ENCODE results near the gene IL1R1. TPM values are rescaled to one million over a fixed set of nuclear protein-coding genes. Genes with fewer than 3 reads are reported as not detected.
"Not testable (repeated sequence)": the region's sequence is repeated elsewhere in the genome, so short reads cannot be mapped to it uniquely, and the experiment has no call there.

IL1R1 gene
- total and polyA plus RNA-seq, 9 donors, result 7.3 to 13.3 (median 9.7) TPM

DNA sequence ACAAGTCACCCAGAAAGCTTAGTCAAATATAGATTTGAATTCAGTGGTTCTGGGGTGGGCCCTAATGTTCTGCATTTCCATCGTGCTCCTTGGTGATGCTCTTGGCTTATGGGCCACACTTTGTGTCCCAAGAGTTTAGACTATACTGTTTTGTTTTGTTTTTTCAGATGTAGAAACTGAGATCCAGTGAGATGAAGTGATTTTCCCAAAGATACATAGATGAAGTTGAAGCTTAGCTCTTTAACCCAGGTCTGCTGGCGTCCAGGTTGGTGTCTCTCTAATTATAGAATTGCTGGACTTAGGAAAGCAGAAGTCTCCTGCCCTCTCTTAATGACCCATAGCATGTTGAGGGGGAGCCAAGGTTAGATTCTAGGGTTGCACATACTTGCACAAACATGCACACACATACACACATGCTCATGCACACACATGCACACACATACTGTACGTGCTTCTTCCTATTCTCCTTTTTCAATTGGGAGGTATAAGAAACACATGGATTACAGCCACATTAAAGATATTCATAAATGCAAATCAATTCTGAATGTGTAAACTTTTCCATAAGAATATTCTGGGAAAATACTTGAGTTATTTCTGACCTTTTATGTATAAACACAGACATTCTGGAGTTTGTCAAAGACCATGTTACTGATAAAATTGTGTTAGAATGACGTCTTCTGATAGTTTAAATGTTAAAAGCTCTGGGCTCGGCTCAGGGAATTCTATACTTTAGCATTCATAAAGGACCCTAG, 41.3 kb upstream of the IL1R1 start:
- H3K9me3 ChIP-seq (replicated peaks; ENCODE audit: control insufficient read depth, low read depth, low read length), result no peaks in the 10 kb centered on the region
- no peaks in the 10 kb centered on the region for H3K36me3 ChIP-seq (ENCODE audit: control insufficient read depth, insufficient read depth, low read length)
- peak; percentile 39 for DNase-seq
- no peak overlapping the region for H3K27ac ChIP-seq (ENCODE audit: low read length)
- no peaks in the 10 kb centered on the region for H3K27me3 ChIP-seq (ENCODE audit: control insufficient read depth, insufficient read depth, low read length)
- WGBS (ENCODE audit: insufficient coverage), result no CpG with 5 or more reads among the region's 5 CpGs
- no peak overlapping the region for H3K4me3 ChIP-seq (ENCODE audit: low read length)
- peaks cover 8% of the 10 kb centered on the region for H3K4me1 ChIP-seq (ENCODE audit: control insufficient read depth, insufficient read depth, low read length)

DNA sequence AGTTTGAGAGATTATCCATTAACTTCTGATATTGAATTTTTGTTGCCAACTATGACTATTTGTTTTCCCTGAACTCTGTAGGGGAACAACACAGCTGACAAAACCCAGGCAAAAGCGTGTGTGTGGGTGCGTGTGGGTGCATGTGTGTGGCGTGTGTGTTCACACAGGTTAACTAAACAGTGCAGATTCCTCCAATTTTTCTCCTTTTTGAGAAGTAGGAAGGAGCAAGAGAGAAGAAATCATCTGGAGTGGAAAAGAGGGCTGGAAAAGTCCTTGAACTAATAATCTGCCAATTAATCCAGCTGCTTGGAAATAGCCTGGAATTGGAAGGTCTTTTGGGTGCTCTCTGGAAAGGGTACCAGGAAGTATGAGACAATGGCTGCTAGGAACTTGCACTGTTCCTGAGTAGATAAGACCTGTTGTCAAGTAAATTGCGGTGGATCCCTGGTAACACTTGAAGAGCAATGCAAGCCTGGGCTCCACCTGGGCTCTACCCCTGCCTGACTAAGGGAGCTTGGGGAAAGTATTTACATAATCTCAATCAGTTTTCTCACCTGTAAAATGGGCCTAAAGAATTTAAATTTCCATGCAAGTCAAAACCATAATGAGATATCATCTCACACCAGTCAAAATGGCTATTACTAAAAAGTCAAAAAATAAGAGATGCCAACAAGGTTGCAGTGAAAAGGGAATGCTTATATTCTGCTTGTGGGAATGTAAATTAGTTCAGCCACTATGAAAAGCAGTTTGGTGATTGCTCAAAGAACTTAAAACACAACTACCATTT, 40.5 kb upstream of the IL1R1 start:
- peak overlapping the region; percentile 22 for H3K27ac ChIP-seq (ENCODE audit: low read length)
- no peaks in the 10 kb centered on the region for H3K36me3 ChIP-seq (ENCODE audit: control insufficient read depth, insufficient read depth, low read length)
- no peaks in the 10 kb centered on the region for H3K27me3 ChIP-seq (ENCODE audit: control insufficient read depth, insufficient read depth, low read length)
- no peak overlapping the region for H3K4me3 ChIP-seq (ENCODE audit: low read length)
- H3K9me3 ChIP-seq (replicated peaks; ENCODE audit: control insufficient read depth, low read depth, low read length), result no peaks in the 10 kb centered on the region
- H3K4me1 ChIP-seq (ENCODE audit: control insufficient read depth, insufficient read depth, low read length), result peaks cover 8% of the 10 kb centered on the region
- DNase-seq, result peak; percentile 70
- WGBS (ENCODE audit: insufficient coverage), result 67% methylated on average over 3 of the region's 4 CpGs

DNA sequence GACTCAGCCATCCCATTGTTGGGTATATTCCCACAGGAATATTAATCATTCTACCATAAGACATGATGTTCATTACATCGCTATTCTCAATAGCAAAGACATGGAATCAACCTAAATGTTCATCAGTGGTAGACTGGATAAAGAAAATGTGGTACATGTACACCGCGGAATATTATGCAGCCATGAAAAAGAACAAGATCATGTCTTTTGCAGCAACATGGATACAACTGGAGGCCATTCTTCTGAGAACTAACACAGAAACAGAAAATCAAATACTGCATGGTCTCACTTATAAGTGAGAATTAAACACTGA, 40.0 kb upstream of the IL1R1 start:
- not testable (repeated sequence) for H3K9me3 ChIP-seq (replicated peaks; ENCODE audit: control insufficient read depth, low read depth, low read length); DNase-seq; H3K27ac ChIP-seq (ENCODE audit: low read length); H3K4me1 ChIP-seq (ENCODE audit: control insufficient read depth, insufficient read depth, low read length); H3K4me3 ChIP-seq (ENCODE audit: low read length); H3K27me3 ChIP-seq (ENCODE audit: control insufficient read depth, insufficient read depth, low read length); H3K36me3 ChIP-seq (ENCODE audit: control insufficient read depth, insufficient read depth, low read length)
- no CpG with 5 or more reads among the region's 3 CpGs for WGBS (ENCODE audit: insufficient coverage)

DNA sequence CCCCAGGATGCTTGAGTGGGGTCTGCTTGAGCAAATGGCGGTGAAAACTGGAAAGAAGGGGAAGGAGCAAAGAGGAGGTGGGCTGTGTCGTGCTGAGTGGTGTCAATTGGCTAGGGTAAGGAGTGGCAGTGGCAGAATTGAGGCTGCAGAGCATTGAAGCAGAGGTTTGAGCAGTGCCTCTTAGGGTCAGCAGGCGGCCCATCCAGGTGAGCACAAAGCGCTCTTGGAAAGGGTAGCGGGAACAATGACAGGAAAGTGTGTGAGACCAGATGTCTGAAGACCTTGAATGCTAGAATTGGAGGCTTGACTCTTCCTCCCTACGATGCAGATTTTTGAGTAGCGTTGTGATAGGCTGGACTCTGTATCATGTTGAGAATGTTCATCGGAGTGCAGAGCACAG, 39.3 kb upstream of the IL1R1 start:
- peaks cover 8% of the 10 kb centered on the region for H3K4me1 ChIP-seq (ENCODE audit: control insufficient read depth, insufficient read depth, low read length)
- DNase-seq, result no peak
- no peaks in the 10 kb centered on the region for H3K9me3 ChIP-seq (replicated peaks; ENCODE audit: control insufficient read depth, low read depth, low read length)
- H3K4me3 ChIP-seq (ENCODE audit: low read length), result no peak overlapping the region
- no peaks in the 10 kb centered on the region for H3K36me3 ChIP-seq (ENCODE audit: control insufficient read depth, insufficient read depth, low read length)
- H3K27me3 ChIP-seq (ENCODE audit: control insufficient read depth, insufficient read depth, low read length), result no peaks in the 10 kb centered on the region
- H3K27ac ChIP-seq (ENCODE audit: low read length), result no peak overlapping the region
- 92% methylated on average over 6 of the region's 8 CpGs for WGBS (ENCODE audit: insufficient coverage)

DNA sequence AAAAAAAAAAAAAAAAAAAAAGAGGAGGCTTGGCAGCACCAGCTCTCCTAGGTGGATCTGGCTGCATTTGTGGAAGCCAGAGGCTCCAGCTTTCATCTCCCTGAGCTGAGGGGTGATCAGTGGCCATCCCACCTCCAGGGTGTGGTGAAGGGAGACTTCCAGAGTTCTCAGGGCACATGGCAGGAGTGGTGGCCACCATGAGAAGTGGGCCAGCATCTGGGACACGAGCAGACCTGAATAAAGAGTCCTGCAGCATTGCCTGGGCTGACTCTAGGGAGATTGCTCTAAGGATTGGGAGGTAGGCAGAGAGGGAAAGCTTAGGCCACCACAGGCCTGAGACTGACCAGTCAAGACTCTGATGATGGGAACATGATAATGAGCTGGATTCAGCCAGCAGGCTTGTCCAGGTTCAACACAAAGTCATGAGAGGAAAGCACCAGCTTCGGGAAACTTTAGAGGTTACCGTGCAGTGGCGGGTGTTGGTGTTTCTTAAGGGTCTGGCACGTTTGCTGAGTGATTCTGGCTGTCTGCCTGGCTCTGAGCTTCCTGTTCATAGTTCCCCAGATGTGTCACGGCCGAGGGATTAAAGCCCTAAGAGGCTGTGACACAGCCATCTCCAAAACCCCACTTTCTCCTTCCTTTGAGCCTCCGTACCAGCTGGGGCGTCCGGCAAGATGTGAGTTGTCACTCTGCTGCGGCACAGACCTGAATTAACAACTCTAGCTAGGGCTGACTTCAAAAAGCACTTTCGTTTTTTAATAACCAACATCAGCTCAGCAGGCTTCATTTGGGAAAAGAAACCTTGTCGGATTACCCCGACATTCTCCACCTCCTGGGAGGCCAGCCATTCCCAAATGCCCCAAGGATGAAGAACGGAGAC, 38.3 kb upstream of the IL1R1 start:
- H3K4me3 ChIP-seq (ENCODE audit: low read length), result peak overlapping the region; percentile 26
- H3K27me3 ChIP-seq (ENCODE audit: control insufficient read depth, insufficient read depth, low read length), result no peaks in the 10 kb centered on the region
- 25% methylated on average over 10 of the region's 15 CpGs for WGBS (ENCODE audit: insufficient coverage)
- no peaks in the 10 kb centered on the region for H3K9me3 ChIP-seq (replicated peaks; ENCODE audit: control insufficient read depth, low read depth, low read length)
- peak overlapping the region; percentile 25 for H3K27ac ChIP-seq (ENCODE audit: low read length)
- H3K36me3 ChIP-seq (ENCODE audit: control insufficient read depth, insufficient read depth, low read length), result no peaks in the 10 kb centered on the region
- DNase-seq, result peak; percentile 69
- peaks cover 8% of the 10 kb centered on the region for H3K4me1 ChIP-seq (ENCODE audit: control insufficient read depth, insufficient read depth, low read length)

DNA sequence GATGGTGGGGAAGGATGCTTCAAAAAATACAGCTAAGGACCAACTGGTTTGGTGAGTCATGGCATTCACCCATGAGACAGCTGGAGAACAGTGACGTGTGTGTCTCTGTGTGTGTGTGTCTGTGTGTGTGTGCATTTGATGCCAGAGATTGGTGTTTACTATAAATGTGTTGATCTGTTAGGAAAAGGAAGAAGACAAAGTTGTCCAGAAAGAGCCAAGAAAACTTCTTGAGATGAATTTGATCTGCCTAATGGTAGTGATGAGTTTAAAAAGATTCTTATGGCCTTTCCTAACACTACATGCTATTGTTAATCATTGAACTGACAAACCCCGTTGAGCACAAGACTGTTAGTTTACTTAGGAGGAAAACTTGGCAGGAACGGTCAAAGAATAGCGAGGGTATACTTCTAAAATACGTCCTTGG, 36.4 kb upstream of the IL1R1 start:
- WGBS (ENCODE audit: insufficient coverage), result 13% methylated on average over 1 of the region's 5 CpGs
- no peak overlapping the region for H3K4me3 ChIP-seq (ENCODE audit: low read length)
- no peaks in the 10 kb centered on the region for H3K36me3 ChIP-seq (ENCODE audit: control insufficient read depth, insufficient read depth, low read length)
- H3K4me1 ChIP-seq (ENCODE audit: control insufficient read depth, insufficient read depth, low read length), result peaks cover 8% of the 10 kb centered on the region
- H3K9me3 ChIP-seq (replicated peaks; ENCODE audit: control insufficient read depth, low read depth, low read length), result no peaks in the 10 kb centered on the region
- no peak overlapping the region for H3K27ac ChIP-seq (ENCODE audit: low read length)
- no peak for DNase-seq
- H3K27me3 ChIP-seq (ENCODE audit: control insufficient read depth, insufficient read depth, low read length), result no peaks in the 10 kb centered on the region

DNA sequence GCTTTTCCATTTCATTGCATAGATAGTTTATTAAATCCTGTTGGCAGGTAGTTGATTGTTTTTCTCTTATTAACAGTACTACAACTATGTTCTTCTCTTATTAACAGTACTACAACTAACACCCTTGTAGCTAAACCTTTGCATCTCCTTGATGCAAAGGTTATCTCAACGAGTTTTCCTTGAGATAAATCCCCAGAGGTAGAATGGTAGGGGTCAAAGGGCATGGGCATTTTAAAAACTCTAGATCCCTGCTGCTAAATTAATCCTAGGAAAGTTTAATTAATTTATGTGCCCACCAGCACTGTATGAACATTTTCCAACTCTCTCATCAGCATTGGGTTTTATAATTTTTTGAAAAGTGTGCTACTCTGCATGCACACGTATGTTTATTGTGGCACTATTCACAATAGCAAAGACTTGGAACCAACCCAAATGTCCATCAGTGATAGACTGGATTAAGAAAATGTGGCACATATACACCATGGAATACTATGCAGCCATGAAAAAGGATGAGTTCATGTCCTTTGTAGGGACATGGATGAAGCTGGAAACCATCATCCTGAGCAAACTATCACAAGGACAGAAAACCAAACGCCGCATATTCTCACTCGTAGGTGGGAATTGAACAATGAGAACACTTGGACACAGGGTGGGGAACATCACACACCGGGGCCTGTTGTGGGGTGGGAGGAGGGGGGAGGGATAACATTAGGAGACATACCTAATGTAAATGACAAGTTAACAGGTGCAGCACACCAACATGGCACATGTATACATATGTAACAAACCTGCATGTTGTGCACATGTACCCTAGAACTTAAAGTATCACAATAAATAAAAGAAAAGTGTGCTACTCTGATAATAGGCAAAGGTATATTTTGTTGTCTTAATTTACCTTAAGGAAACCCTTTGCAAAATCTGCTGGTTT, 35.5 kb upstream of the IL1R1 start:
- H3K27ac ChIP-seq (ENCODE audit: low read length); H3K9me3 ChIP-seq (replicated peaks; ENCODE audit: control insufficient read depth, low read depth, low read length); H3K4me3 ChIP-seq (ENCODE audit: low read length); H3K27me3 ChIP-seq (ENCODE audit: control insufficient read depth, insufficient read depth, low read length); DNase-seq; H3K4me1 ChIP-seq (ENCODE audit: control insufficient read depth, insufficient read depth, low read length); H3K36me3 ChIP-seq (ENCODE audit: control insufficient read depth, insufficient read depth, low read length): not testable (repeated sequence)
- no CpG with 5 or more reads among the region's 6 CpGs for WGBS (ENCODE audit: insufficient coverage)

DNA sequence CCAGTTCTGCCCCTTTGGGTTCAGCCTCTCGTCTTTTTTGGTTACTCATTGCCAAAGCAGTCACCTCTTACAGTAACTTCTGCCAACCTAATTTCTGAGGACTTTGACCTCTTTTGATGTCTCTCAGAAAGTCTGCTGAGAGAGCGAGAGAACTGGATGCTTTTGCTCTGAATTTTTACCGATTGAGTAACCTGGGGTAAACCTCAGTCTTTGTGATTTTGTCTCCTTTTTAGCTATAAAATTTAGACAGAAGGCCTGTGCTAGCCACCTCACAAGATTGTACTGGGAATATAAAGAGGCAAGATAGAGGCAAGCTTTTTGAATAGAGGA, 34.8 kb upstream of the IL1R1 start:
- no peaks in the 10 kb centered on the region for H3K36me3 ChIP-seq (ENCODE audit: control insufficient read depth, insufficient read depth, low read length)
- no CpG with 5 or more reads among the region's 3 CpGs for WGBS (ENCODE audit: insufficient coverage)
- H3K4me1 ChIP-seq (ENCODE audit: control insufficient read depth, insufficient read depth, low read length), result peaks cover 8% of the 10 kb centered on the region

DNA sequence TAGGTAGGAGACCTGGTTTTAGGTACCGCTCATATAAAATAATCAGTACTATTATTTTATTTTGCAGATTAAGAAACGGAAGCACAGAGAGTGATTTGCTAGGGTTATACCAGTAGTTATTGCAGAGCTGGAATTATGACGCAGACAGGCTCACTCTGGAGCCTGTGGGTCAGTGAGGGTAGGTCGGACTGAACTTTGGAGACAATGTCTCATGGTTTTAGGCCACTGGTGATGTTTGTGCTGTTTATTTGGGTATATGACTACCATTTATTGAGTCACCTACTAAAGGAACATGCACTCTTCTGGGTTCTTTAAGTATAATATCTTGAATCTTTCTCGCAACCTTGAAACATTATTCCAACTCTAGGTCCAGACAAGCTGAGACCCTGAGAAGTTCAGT, 33.5 kb upstream of the IL1R1 start:
- Histone ChIP-seq H3K36me3 (ENCODE audit: control insufficient read depth, insufficient read depth, low read length) (no peaks in the 10 kb centered on the region), H3K9me3 (replicated peaks; ENCODE audit: control insufficient read depth, low read depth, low read length) (no peaks in the 10 kb centered on the region), H3K27ac (ENCODE audit: low read length) (no peak overlapping the region), H3K27me3 (ENCODE audit: control insufficient read depth, insufficient read depth, low read length) (no peaks in the 10 kb centered on the region), H3K4me1 (ENCODE audit: control insufficient read depth, insufficient read depth, low read length) (peaks cover 6% of the 10 kb centered on the region), H3K4me3 (ENCODE audit: low read length) (no peak overlapping the region)
- WGBS (ENCODE audit: insufficient coverage), result no CpG with 5 or more reads among the region's 5 CpGs
- no peak for DNase-seq

More for the DNA sequence above, 34.8 kb upstream of the IL1R1 start:
- Histone ChIP-seq H3K4me3 (ENCODE audit: low read length) (no peak overlapping the region), H3K9me3 (replicated peaks; ENCODE audit: control insufficient read depth, low read depth, low read length) (no peaks in the 10 kb centered on the region), H3K27me3 (ENCODE audit: control insufficient read depth, insufficient read depth, low read length) (no peaks in the 10 kb centered on the region), H3K27ac (ENCODE audit: low read length) (no peak overlapping the region)
- no peak for DNase-seq

Measured in muscle of leg (tissue), 11 donors.